Hematopoietic multipotent progenitor cell treated with erythropoietin and hydrocortisone succinate and interleukin-3 and kit ligand, for 4 days (in vitro differentiated cells): ENCODE measurements around the gene PTPRF.
"Not testable (repeated sequence)": the region's sequence is repeated elsewhere in the genome, so short reads cannot be mapped to it uniquely, and the experiment has no call there.

ENCODE experiments used
- DNase-seq: peaks from one replicate; pipeline ENCODE4 v3.0.0-alpha.2; 2015

The PTPRF gene

GRCh38 chr1:43613075-43613942, 82.6 kb downstream of the PTPRF start:
- no peak for DNase-seq

- DNase-seq = no peak
These were observed 83.5 kb downstream of the PTPRF start for GRCh38 chr1:43614211-43614610.

- DNase-seq = no peak
These were observed 84.2 kb downstream of the PTPRF start for GRCh38 chr1:43614891-43615290.

- no peak for DNase-seq
These were observed 85.7 kb downstream of the PTPRF start for GRCh38 chr1:43616383-43616782.

- no peak for DNase-seq
These were observed 86.3 kb downstream of the PTPRF start for GRCh38 chr1:43617011-43617410.

- DNase-seq = no peak
These were observed 87.0 kb downstream of the PTPRF start for GRCh38 chr1:43617668-43618067.

- DNase-seq = no peak
These were observed 88.0 kb downstream of the PTPRF start for GRCh38 chr1:43618521-43619313.

GRCh38 chr1:43619314-43619790, 88.7 kb downstream of the PTPRF start:
- no peak for DNase-seq

GRCh38 chr1:43619996-43620920, 89.6 kb downstream of the PTPRF start:
- no peak for DNase-seq

GRCh38 chr1:43620956-43621355, 90.3 kb downstream of the PTPRF start:
- no peak for DNase-seq

- DNase-seq = no peak
These were observed 90.7 kb downstream of the PTPRF start for GRCh38 chr1:43621386-43621785.

- DNase-seq = no peak
These were observed 91.2 kb downstream of the PTPRF start for GRCh38 chr1:43621861-43622260.

GRCh38 chr1:43622471-43622870, 91.8 kb downstream of the PTPRF start:
- DNase-seq = no peak

- DNase-seq = no peak
These were observed 92.5 kb downstream of the PTPRF start for GRCh38 chr1:43622901-43623780.

GRCh38 chr1:43625063-43625780, 94.5 kb downstream of the PTPRF start:
- no peak for DNase-seq

GRCh38 chr1:43632135-43632670, 101.5 kb downstream of the PTPRF start:
- no peak for DNase-seq

- no peak for DNase-seq
These were observed 104.0 kb downstream of the PTPRF start for GRCh38 chr1:43634721-43635120.

- no peak for DNase-seq
These were observed 105.4 kb downstream of the PTPRF start for GRCh38 chr1:43636006-43636641.

- no peak for DNase-seq
These were observed 106.6 kb downstream of the PTPRF start for GRCh38 chr1:43637267-43637666.

GRCh38 chr1:43638381-43638780, 107.7 kb downstream of the PTPRF start:
- DNase-seq = not testable (repeated sequence)
